CD4-positive, alpha-beta T cell treated with Interleukin-21 for 1 hour (primary cell): ENCODE measurements around the gene MLLT11.

Experiments
- DNase-seq: peaks from one replicate; pipeline ENCODE4 v3.0.0-alpha.2; 2020

MLLT11 gene

DNA sequence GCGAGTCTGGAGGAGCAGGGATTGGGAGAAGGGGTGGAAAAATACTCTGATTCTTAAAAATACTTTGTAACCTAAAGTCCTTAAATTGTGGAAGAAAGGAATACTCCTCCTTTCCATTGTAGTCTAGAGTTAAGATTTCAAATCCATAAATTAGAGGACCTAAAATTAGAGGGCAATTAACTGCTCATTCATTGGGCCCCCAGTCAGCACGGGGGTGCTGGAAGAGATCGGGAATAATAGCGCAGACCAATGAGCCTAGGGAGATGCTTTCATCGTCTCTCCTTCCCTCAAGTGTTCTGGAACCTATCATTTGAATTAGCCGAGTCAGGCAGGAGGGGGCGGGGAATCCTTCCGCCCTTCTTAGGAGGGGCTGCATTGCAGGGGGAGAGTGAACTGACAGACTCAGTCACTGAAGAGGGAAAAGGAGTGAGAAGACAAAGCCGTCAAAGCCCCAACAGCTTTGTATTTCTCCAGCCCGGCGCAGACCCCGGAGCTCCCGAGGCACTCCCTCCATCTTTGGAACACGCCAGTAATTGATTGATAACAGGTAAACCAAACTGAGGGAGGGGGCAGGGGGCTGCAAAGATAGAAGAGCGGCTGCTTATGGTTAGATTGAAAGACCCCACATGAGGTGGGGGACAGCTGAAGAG is at the start of gene MLLT11:
Gene MLLT11 (plus strand): TSS at position 391 of the 650 bp plus-strand sequence. CDS start 6,828 bp downstream, outside the sequence.
- no peak for DNase-seq

GRCh38 chr1:151011154-151011850 is 48.9 kb upstream of the MLLT11 start:
- no peak for DNase-seq

GRCh38 chr1:151012684-151013471 is 47.3 kb upstream of the MLLT11 start:
- no peak for DNase-seq

GRCh38 chr1:151013518-151013917 is 46.7 kb upstream of the MLLT11 start:
- DNase-seq: no peak

DNA sequence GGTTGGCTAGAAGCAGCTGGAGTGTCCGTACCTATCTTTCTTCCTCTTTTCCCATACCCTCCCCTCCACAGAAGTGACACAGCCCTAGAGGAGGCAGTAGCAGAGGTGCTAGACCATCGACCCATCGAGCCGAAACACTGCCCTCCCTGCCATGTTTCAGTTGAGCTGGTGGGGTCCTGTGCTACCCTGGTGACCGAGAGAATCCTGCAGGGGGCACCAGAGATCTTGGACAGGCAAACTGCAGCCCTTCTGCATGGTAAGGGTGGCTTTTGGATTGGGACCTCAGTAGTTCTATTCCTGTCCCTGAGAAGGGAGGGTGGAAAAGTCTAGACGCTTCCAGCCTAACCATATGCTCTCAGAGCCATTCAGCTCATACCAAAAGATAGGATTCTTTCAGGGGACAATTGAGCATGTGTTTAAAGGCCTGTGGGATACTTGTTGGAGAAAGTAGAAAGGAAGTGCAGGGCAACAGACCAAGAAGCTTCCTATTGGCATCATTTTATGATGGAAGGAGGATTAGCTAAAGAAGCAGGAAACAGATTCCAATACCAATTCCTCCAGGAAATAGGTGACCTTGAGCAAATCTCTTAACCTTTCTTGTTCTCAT is 35.6 kb upstream of the MLLT11 start:
- DNase-seq: peak; percentile 91

GRCh38 chr1:151026460-151026859 is 33.7 kb upstream of the MLLT11 start:
- DNase-seq: no peak

DNA sequence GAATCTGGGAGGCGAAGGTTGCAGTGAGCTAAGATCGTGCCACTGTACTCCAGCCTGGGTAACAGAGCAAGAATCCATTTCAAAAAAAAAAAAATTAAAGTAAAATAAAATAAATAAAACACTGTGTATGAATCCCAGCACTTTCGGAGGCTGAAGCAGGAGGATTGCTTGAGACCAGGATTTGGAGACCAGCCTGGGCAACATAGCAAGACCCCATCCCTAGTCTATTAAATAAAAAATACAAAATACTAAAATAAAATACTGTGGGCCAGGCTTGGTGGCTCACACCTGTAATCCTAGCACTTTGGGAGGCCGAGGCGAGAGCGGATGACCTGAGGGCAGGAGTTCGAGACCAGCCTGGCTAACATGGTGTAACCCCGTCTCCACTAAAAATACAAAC is 28.0 kb upstream of the MLLT11 start:
- no peak for DNase-seq

- DNase-seq: no peak
Measured at GRCh38 chr1:151035167-151035566, 25.0 kb upstream of the MLLT11 start.

GRCh38 chr1:151036356-151036755 is 23.8 kb upstream of the MLLT11 start, which contains the start of gene BNIPL:
Gene BNIPL, plus strand, starts transcription at chr1:151036586. Its CDS starts 140 bp downstream, at chr1:151036726.
- DNase-seq: no peak

DNA sequence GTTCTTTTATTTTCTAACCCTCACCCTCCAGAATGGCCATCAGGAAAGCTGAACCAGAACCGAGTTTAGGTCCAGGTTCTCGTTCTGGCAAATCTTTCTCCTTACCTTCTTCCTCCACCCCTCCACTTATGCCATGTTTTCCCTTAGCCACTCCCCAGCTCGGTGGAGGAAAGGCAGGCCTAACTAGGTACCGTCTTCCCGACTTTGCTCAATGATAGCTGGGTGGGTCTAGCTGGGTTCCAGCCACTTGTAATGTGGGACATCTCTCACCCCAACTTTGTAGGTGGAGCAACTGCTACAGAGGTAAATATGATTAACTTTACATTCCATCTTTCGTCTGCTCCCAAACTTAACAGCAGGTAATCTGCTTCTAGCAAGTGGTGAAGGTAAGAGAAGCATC is 23.2 kb upstream of the MLLT11 start:
- DNase-seq: no peak

DNA sequence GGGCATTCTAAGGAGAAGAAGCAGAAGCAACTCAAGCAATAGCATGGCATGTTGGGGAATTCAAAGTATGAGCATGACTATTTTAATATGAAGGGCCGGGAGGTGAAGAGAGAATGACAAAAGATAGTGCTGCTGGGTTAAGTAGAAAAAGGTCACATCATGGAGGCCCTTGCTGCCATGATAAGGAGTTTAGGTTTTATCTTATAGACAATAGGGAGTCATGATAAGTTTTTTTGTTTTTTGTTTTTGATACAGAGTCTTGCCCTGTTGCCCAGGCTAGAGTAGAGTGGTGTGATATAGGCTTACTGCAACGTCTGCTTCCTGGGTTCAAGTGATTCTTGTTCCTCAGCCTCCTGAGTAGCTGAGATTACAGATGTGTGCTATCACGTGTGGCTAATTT is 20.7 kb upstream of the MLLT11 start:
- no peak for DNase-seq

DNA sequence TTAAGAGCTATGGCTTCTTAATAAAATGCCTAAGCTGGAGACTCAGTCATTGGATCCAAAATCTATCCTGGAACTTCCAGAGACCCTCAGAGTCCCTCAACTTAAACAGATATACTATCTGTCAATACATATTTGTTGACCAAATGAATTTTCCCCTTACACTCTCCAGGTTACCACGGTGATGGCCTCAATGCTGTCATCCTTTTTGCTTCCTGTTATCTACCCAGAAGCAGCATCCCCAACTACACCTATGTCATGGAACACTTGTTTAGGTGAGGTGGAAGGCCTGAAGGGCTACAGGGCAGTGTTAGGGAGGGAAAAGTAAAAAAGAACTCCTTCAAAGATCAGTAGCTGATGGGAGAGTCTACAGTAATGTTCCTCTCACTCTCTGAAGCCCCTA is 17.0 kb upstream of the MLLT11 start:
- peak; percentile 38 for DNase-seq

- DNase-seq: peak; percentile 70
Measured at GRCh38 chr1:151047591-151047924, 12.6 kb upstream of the MLLT11 start, which contains the start of gene C1orf56. Gene C1orf56, plus strand, starts transcription at chr1:151047751. Its CDS starts 97 bp downstream, at chr1:151047848.

GRCh38 chr1:151047925-151048644 is 12.1 kb upstream of the MLLT11 start:
- DNase-seq: peak; percentile 67

- no peak for DNase-seq
Measured at GRCh38 chr1:151048645-151049032, 11.6 kb upstream of the MLLT11 start.

GRCh38 chr1:151049458-151049857 is 10.7 kb upstream of the MLLT11 start:
- DNase-seq: no peak

DNA sequence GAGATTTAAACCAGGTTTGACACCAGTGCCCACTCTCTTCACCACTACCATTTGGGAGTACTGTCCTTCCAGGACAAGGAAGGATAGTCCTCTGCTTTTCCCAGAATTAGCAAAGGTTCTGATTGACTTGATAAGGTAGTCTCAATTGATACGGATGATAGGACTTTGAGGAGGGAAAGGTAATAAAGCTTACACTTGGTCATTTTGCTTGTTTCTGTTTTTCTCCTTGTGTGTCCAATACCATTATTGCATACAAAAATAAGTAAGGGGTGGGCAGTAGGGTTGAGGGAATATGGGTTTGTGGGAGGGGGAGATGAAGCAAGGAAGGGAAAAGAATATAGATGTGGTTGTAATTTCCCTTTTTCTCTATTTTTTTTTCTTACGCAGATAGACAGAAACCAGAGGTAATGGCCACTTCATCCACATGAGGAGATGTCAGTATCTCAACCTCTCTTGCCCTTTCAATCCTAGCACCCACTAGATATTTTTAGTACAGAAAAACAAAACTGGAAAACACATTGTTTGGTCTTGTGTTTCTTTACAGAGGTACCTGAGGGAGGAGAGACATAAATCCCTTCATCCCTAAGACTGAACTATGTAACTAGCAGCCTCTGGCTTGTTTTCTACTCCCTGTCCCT is 10.0 kb upstream of the MLLT11 start:
- no peak for DNase-seq

GRCh38 chr1:151051356-151052009 is 8.7 kb upstream of the MLLT11 start:
- DNase-seq: no peak

GRCh38 chr1:151054971-151055547 is 5.1 kb upstream of the MLLT11 start:
- no peak for DNase-seq

DNA sequence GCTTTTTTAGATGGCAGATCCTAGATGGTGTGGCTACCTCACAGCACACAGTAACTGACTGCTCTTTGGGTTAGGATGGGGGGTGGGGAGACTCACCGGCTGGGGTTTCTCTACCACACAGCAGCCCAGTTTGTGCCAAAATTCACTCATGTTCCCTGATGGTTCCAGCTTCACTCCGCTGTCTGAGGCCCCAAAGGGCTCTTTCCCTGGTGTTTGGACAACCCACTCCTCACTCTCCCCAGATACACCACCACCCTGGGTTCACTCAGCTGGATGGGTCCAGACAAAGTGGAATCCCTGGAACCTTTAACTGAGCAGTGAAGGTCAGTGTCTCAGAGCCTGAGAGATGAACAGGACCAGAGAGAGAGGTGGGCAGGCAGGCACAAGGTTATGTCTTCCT is 4.6 kb upstream of the MLLT11 start:
- no peak for DNase-seq

DNA sequence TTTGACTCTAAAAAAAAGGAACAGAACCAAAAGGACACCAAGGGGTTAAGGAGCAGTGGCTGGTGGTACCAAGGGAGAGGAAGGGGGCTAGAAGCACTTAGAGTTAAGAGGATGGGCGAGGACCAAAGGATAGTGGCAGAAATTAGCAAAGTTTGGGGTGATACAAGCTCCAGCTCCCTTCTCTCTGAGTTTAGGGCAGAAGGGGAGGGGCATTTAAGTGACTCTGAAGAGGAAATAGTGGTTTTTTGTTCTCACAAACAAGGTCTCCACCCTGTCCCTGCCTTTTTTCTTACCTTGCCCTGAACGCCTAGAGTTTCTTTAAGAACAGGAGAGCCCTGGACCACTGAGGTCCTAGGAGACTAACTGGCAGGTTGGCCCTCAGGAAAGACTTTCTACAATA is 4.0 kb upstream of the MLLT11 start:
- DNase-seq: peak; percentile 79
